ENCODE data around the gene PRDM10. TPM values are rescaled to one million over a fixed set of nuclear protein-coding genes. Genes with fewer than 3 reads are reported as not detected.

PRDM10 gene
- total RNA-seq, 1 experiment from 2014 or later = 7.7 TPM

DNA sequence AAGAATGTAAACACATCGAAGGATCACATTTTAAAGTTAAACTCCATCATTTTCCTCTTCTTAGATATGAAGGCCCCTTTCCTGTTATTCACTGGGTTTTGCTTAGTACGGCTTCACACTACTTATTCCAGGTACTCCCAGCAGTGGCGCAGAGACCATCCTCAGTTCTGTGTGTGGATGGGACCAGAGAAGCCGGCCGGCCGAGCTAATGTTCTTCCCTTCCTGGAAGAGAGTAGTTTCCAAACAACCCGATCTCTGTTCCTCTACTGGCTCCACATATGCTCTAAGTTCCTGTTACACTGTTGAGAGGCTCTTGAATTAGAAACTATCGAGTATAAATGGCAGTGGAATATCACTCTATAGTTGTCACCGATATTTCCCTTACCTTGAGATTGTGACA is 106.6 kb downstream of the PRDM10 start:
- H3K4ac ChIP-seq (ENCODE audit: low read depth, low read length) = no peak overlapping the region
- WGBS (ENCODE audit: extremely low coverage, insufficient read length, low lambda C conversion rate) = no CpG with 5 or more reads among the region's 9 CpGs
- H3K4me1 Mint-ChIP-seq = peaks cover 21% of the 10 kb centered on the region in 2 experiments

More for the DNA sequence above, 106.6 kb downstream of the PRDM10 start:
- Histone ChIP-seq H3T11ph (ENCODE audit: low read length) (no peak overlapping the region), H4K20me1 (ENCODE audit: control insufficient read depth, insufficient read depth, insufficient read length) (no peaks in the 10 kb centered on the region), H3K23me2 (ENCODE audit: insufficient read length, low read depth, low read length, poor library complexity, severe bottlenecking) (peaks cover 4% of the 10 kb centered on the region), H2BK20ac (ENCODE audit: low read depth, low read length, poor library complexity, severe bottlenecking) (no peak overlapping the region), H4K5ac (ENCODE audit: insufficient read length, low read depth, low read length) (no peak overlapping the region), H3K27ac (ENCODE audit: insufficient read length, low read depth, low read length) (peak overlapping the region; percentile 11), H3K79me1 (ENCODE audit: insufficient read depth, low read depth, low read length, poor library complexity, severe bottlenecking) (peaks cover 8% of the 10 kb centered on the region), H2AK5ac (ENCODE audit: insufficient read length, low read length) (no peak overlapping the region), H3K56ac (ENCODE audit: insufficient read length, low read depth, low read length) (no peak overlapping the region), H3K4me2 (ENCODE audit: insufficient read depth, insufficient read length, low read length) (peak overlapping the region; percentile 70), H3K9ac (ENCODE audit: extremely low read depth, insufficient read length, low read length) (peak overlapping the region; percentile 36), H3K79me2 (ENCODE audit: insufficient read depth, low read length) (peaks cover 8% of the 10 kb centered on the region; the same call in 1 of the 2 replicates), H3K23ac (ENCODE audit: insufficient read length, low read depth, low read length) (no peak overlapping the region), H4K91ac (ENCODE audit: insufficient read length, low read depth, low read length) (no peak overlapping the region), H3K4me1 (ENCODE audit: insufficient read depth, low read length) (no peaks in the 10 kb centered on the region), H2BK12ac (ENCODE audit: insufficient read length, low read depth, low read length) (no peak overlapping the region), H3K27me3 (ENCODE audit: insufficient read depth, low read length) (no peaks in the 10 kb centered on the region), H4K8ac (replicated peaks; ENCODE audit: insufficient read length, low read depth, low read length) (no peak overlapping the region), H2BK5ac (ENCODE audit: insufficient read length, low read length) (no peak overlapping the region), H3K18ac (ENCODE audit: insufficient read length, low read depth, low read length) (no peak overlapping the region), H2AFZ (ENCODE audit: low read length) (no peak overlapping the region), H2BK120ac (ENCODE audit: low read depth, low read length, poor library complexity, severe bottlenecking) (no peak overlapping the region), H2BK15ac (ENCODE audit: low read depth, low read length) (no peak overlapping the region), H3K14ac (ENCODE audit: insufficient read depth, low read length) (no peak overlapping the region), H3K9me3 (ENCODE audit: control insufficient read depth, low read depth, low read length) (no peaks in the 10 kb centered on the region)
- Mint-ChIP-seq H3K36me3 (ENCODE audit: insufficient read depth in 1 of 3, low read depth in 3 of 3) (peaks cover 19 to 46% (median 40%) of the 10 kb centered on the region in 3 experiments), H3K27me3 (ENCODE audit: low read depth) (no peaks in the 10 kb centered on the region), H3K4me3 (peak overlapping the region; percentile 92 to 94), H3K9me3 (peaks cover 0 to 4% of the 10 kb centered on the region in 2 experiments; a peak in 1 of 5 replicates), H3K27ac (peak overlapping the region; percentile 89 to 97 (median 93))
- TF ChIP-seq, protein P1, sequence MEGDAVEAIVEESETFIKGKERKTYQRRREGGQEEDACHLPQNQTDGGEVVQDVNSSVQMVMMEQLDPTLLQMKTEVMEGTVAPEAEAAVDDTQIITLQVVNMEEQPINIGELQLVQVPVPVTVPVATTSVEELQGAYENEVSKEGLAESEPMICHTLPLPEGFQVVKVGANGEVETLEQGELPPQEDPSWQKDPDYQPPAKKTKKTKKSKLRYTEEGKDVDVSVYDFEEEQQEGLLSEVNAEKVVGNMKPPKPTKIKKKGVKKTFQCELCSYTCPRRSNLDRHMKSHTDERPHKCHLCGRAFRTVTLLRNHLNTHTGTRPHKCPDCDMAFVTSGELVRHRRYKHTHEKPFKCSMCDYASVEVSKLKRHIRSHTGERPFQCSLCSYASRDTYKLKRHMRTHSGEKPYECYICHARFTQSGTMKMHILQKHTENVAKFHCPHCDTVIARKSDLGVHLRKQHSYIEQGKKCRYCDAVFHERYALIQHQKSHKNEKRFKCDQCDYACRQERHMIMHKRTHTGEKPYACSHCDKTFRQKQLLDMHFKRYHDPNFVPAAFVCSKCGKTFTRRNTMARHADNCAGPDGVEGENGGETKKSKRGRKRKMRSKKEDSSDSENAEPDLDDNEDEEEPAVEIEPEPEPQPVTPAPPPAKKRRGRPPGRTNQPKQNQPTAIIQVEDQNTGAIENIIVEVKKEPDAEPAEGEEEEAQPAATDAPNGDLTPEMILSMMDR (conservative IDR thresholded peaks at IDR 0.05) = no peak
- no peak for DNase-seq

Measured in H9 (cell line).